Pericardium fibroblast (primary cell): ENCODE results near the gene FRMD6. TPM values are rescaled to one million over a fixed set of nuclear protein-coding genes. Genes with fewer than 3 reads are reported as not detected.

ENCODE experiments used
- total RNA-seq: library from RNA; depleted of rRNA; stranded (reverse); fragments of >200 nt; gene quantifications from 2 replicates; pipeline ENCODE4 v1.2.3, GENCODE V29; 2015

Gene FRMD6
- total RNA-seq: 27.9 and 35.3 TPM in 2 replicates

GRCh38 chr14:51651388-51652167 lies at the start of gene FRMD6:
FRMD6 (plus strand) TSS chr14:51651910; CDS start chr14:51689837, 37,927 bp downstream.

Other genes with a start within 250 kb of the FRMD6 start
- gene GNG2, start 208.7 kb downstream of the FRMD6 start, total RNA-seq: 9.1 and 10.2 TPM in 2 replicates